GM12878 (cell line): ENCODE data around the gene MMP10. TPM values are rescaled to one million over a fixed set of nuclear protein-coding genes. Genes with fewer than 3 reads are reported as not detected.

Experiments used
- ATAC-seq: fragments of 200-7000 bp; cut with Tn5 transposase; 3 replicates; pipeline ENCODE4 v1.9.1; 2020; ENCODE audit warnings: mild to moderate bottlenecking, moderate library complexity
- BruUV-seq: library from RNA; stranded (reverse); fragments of 400-500 nt; replicated peaks from 2 replicates; lab custom pipeline; 2021; lab: Mats Ljungman, UMichigan
- CTCF ChIA-PET: fragments of 300-600 bp; sonication (Branson Sonifier 250); formaldehyde crosslinking; extraction: SDS; loops from one replicate; lab custom pipeline; 2021; ENCODE audit warnings: inconsistent platforms; lab: Yijun Ruan, JAX
- POLR2A ChIA-PET: fragments of 350-600 bp; formaldehyde crosslinking; extraction: SDS; loops from one replicate; lab custom pipeline; 2021; ENCODE audit warnings: inconsistent platforms; lab: Charles Lee
- RAD21 ChIA-PET: fragments of 300-600 bp; sonication (Branson Sonifier 250); formaldehyde crosslinking; loops from one replicate; lab custom pipeline; 2023; ENCODE audit warnings: antibody characterized with exemption; ENCODE audit not compliant: unreplicated experiment; lab: Charles Lee
- SMC1A ChIA-PET: fragments of 300-600 bp; sonication (Branson Sonifier 250); formaldehyde crosslinking; loops from one replicate; lab custom pipeline; 2023; ENCODE audit not compliant: unreplicated experiment, uncharacterized antibody; lab: Charles Lee
- DNase-seq: peaks from one replicate; pipeline ENCODE4 v3.0.0-alpha.2; 2011; ENCODE audit warnings: low read depth, low spot score
- FAIRE-seq: peaks from 3 replicates; lab custom pipeline; 2011; peaks lifted over from hg19 to GRCh38; lab: Jason Lieb, UNC
- H2AFZ ChIP-seq: 2 replicates; pipeline ENCODE4 v1.6.0; 2011; ENCODE audit warnings: low read depth, low read length, control low read depth; ENCODE audit not compliant: control insufficient read depth
- H3K27ac ChIP-seq: 2 replicates; pipeline ENCODE4 v1.5.1; 2011; ENCODE audit warnings: control low read depth; ENCODE audit not compliant: control insufficient read depth, insufficient read depth
- H3K27me3 ChIP-seq, 2 experiments: replicated peaks in 1 of 2; 2 replicates each; pipeline versions ENCODE4 v1.6.0 to v1.6.1; 2011; ENCODE audit warnings: low read length in 1 of 2; ENCODE audit not compliant: control insufficient read depth in 2 of 2, insufficient read depth in 2 of 2
- H3K36me3 ChIP-seq, 2 experiments: 2 replicates each; pipeline ENCODE4 v1.5.1; 2011; ENCODE audit warnings: low read length in 1 of 2; ENCODE audit not compliant: control insufficient read depth in 2 of 2, insufficient read depth in 2 of 2
- H3K4me1 ChIP-seq: 2 replicates; pipeline ENCODE4 v1.6.1; 2011; ENCODE audit warnings: mild to moderate bottlenecking, low read length, moderate library complexity, mixed read lengths; ENCODE audit not compliant: control insufficient read depth, insufficient read depth
- H3K4me2 ChIP-seq: 2 replicates; pipeline ENCODE4 v1.6.0; 2011; ENCODE audit warnings: control low read depth; ENCODE audit not compliant: control insufficient read depth, insufficient read depth
- H3K4me3 ChIP-seq: fragments of 200-600 bp; sonication (generic); 2 replicates; pipeline ENCODE4 v1.5.1; 2016
- H3K79me2 ChIP-seq: 2 replicates; pipeline ENCODE4 v1.6.0; 2011; ENCODE audit warnings: low read length; ENCODE audit not compliant: control insufficient read depth, insufficient read depth
- H3K9ac ChIP-seq: 2 replicates; pipeline ENCODE4 v1.8.0; 2011; ENCODE audit warnings: low read length, control low read depth, mixed read lengths; ENCODE audit not compliant: control insufficient read depth, insufficient read depth
- H3K9me3 ChIP-seq: replicated peaks from 3 replicates; pipeline ENCODE4 v1.5.1; 2011; ENCODE audit warnings: mild to moderate bottlenecking, low read length; ENCODE audit not compliant: control insufficient read depth, insufficient read depth
- H4K20me1 ChIP-seq: 2 replicates; pipeline ENCODE4 v1.6.0; 2011; ENCODE audit not compliant: control insufficient read depth, insufficient read depth
- CHD1 ChIP-seq: IDR thresholded peaks from 2 replicates; pipeline ENCODE4 v1.6.1; 2012; ENCODE audit warnings: low read depth, low read length, improper control_type of control experiment
- CHD4 ChIP-seq: fragments of 200-600 bp; sonication (generic); IDR thresholded peaks from 2 replicates; pipeline ENCODE4 v1.6.1; 2016; ENCODE audit warnings: mild to moderate bottlenecking
- EED ChIP-seq: sonication (generic); IDR thresholded peaks from 2 replicates; pipeline ENCODE4 v1.6.1; 2016; ENCODE audit warnings: antibody characterized with exemption, low read depth
- RAD21 ChIP-seq: IDR thresholded peaks from 2 replicates; pipeline ENCODE4 v1.6.1; 2011; ENCODE audit warnings: mild to moderate bottlenecking, low read depth, low read length, moderate library complexity; ENCODE audit not compliant: insufficient read depth
- ZBTB11 ChIP-seq: fragments of 450-650 bp; formaldehyde crosslinking; IDR thresholded peaks from 2 replicates; pipeline ENCODE4 v1.5.0; 2022; ENCODE audit warnings: mild to moderate bottlenecking, missing genetic modification characterization
- ZZZ3 ChIP-seq: IDR thresholded peaks from 2 replicates; pipeline ENCODE4 v1.6.1; 2011; ENCODE audit warnings: low read depth; ENCODE audit not compliant: control insufficient read depth, insufficient read length
- WGBS: methylation state at CpG from one replicate; pipeline ENCODE4 v1.1.6; 2016; ENCODE audit warnings: low lambda C conversion rate; ENCODE audit not compliant: insufficient replicate concordance, insufficient coverage; ENCODE audit errors: missing lambda C conversion rate; 5-methylcytosine and 5-hydroxymethylcytosine counted together
- in situ Hi-C: fragments of 300-500 bp; cut with MboI; formaldehyde crosslinking; loops from 9 replicates; pipeline ENCODE4 v1.14.3; 2018; ENCODE audit warnings: mixed read lengths
- intact Hi-C: fragments of 100-400 bp; cut with micrococcal nuclease; formaldehyde crosslinking; loops from one replicate; pipeline ENCODE4 v1.14.2; 2022; ENCODE audit not compliant: unreplicated experiment
- polyA plus RNA-seq, 11 experiments: library from polyadenylated mRNA; depleted of rRNA in 4 of 11; unstranded in 6 of 11; stranded (reverse) in 5 of 11; fragments of >200 nt; fragmentation: Nextera tagmentation in 4 of 11; fragmentation: Illumina TruSeq in 1 of 11; extraction: Ambion mirVana in 4 of 11; extraction: Trizol in 1 of 11; gene quantifications; 1 replicate in 1 of 11; 2 replicates in 10 of 11; pipeline versions ENCODE4 v1.2.1 to v1.2.3, GENCODE V29; 2011 to 2016; ENCODE audit warnings: inconsistent platforms in 2 of 11, missing spikeins in 2 of 11, low read depth in 1 of 11
- total RNA-seq, 4 experiments: library from RNA; depleted of rRNA in 3 of 4; stranded (reverse); fragments of >200 nt in 3 of 4; fragmentation: Illumina TruSeq in 1 of 4; extraction: Trizol in 1 of 4; gene quantifications; 2 replicates each; pipeline versions ENCODE4 v1.2.1 to v1.2.3, GENCODE V29; 2013 to 2021
- TF ChIP-seq, protein P1 (sequence below): IDR thresholded peaks from 2 replicates; pipeline ENCODE4 v1.6.1; 2012; ENCODE audit warnings: mild to moderate bottlenecking, low read depth, low read length

Gene MMP10
- total and polyA plus RNA-seq, 10 of the 15 experiments (the other 5 are each of a cell fraction or from before 2014, with no cell fraction given) = not detected

GRCh38 chr11:102806296-102806695, 25.9 kb upstream of the MMP10 start (continued):
- TF ChIP-seq, protein P1, sequence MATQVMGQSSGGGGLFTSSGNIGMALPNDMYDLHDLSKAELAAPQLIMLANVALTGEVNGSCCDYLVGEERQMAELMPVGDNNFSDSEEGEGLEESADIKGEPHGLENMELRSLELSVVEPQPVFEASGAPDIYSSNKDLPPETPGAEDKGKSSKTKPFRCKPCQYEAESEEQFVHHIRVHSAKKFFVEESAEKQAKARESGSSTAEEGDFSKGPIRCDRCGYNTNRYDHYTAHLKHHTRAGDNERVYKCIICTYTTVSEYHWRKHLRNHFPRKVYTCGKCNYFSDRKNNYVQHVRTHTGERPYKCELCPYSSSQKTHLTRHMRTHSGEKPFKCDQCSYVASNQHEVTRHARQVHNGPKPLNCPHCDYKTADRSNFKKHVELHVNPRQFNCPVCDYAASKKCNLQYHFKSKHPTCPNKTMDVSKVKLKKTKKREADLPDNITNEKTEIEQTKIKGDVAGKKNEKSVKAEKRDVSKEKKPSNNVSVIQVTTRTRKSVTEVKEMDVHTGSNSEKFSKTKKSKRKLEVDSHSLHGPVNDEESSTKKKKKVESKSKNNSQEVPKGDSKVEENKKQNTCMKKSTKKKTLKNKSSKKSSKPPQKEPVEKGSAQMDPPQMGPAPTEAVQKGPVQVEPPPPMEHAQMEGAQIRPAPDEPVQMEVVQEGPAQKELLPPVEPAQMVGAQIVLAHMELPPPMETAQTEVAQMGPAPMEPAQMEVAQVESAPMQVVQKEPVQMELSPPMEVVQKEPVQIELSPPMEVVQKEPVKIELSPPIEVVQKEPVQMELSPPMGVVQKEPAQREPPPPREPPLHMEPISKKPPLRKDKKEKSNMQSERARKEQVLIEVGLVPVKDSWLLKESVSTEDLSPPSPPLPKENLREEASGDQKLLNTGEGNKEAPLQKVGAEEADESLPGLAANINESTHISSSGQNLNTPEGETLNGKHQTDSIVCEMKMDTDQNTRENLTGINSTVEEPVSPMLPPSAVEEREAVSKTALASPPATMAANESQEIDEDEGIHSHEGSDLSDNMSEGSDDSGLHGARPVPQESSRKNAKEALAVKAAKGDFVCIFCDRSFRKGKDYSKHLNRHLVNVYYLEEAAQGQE = no peak
- TF ChIP-seq CHD1 = no peak
- TF ChIP-seq ZBTB11 (CRISPR knock-in tag) = no peak
- no peak for TF ChIP-seq EED

DNA sequence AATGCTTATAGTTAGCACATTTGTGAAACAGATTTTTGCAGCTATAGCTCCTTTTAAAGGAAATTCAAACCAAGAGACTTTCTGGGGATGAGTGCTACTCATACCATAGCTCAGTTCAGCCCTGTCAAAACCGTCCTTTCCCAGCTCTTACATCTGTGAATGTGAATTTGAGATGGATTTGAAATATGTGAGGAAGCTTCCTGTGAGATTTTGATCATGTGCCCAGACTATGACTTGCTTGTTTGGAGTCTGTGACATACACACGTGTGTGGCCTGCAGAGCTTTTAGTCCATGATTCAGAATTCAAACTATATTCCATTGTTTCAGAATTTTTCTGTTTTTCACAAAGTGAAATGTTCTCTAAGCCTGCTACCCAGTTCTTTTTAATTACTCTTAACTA, 21.9 kb upstream of the MMP10 start:
- intact Hi-C loops = no loop called here

More for the DNA sequence above, 21.9 kb upstream of the MMP10 start:
- POLR2A ChIA-PET = no interaction called here
- H3K36me3 ChIP-seq = no peaks in the 10 kb centered on the region
- 13% methylated on average over 2 of the region's 2 CpGs for WGBS
- in situ Hi-C loops = no loop called here
- RAD21 ChIA-PET = interaction anchor here (0.9 kb wide), 1 partner anchor 138 kb away, joined by 3 read pairs; no protein-coding TSS in a partner anchor
- no peak overlapping the region for H2AFZ ChIP-seq
- no peak for FAIRE-seq
- no peaks in the 10 kb centered on the region for H4K20me1 ChIP-seq
- H3K79me2 ChIP-seq = no peaks in the 10 kb centered on the region
- TF ChIP-seq ZZZ3 (no peak), RAD21 (no peak), CHD4 (no peak)
- no peaks in the 10 kb centered on the region for H3K4me1 ChIP-seq
- ATAC-seq = no peak
- no peak overlapping the region for H3K27ac ChIP-seq
- H3K4me2 ChIP-seq = no peak overlapping the region
- no peaks in the 10 kb centered on the region for H3K9me3 ChIP-seq
- H3K9ac ChIP-seq = no peak overlapping the region
- no peak for DNase-seq
- no peak overlapping the region for H3K4me3 ChIP-seq
- BruUV-seq = no TSS peak
- no peaks in the 10 kb centered on the region; a peak in 1 of 4 replicates for H3K27me3 ChIP-seq
- SMC1A ChIA-PET = interaction anchor here (1.1 kb wide), 1 partner anchor 138 kb away, joined by 3 read pairs; no protein-coding TSS in a partner anchor
- CTCF ChIA-PET = interaction anchor here (0.7 to 1.5 kb wide), 2 partner anchors 18 to 22 kb away, joined by 3 to 5 read pairs; no protein-coding TSS in a partner anchor
